WTC11 (cell line): ENCODE measurements around the gene PCDHB6.

Source experiments
- CTCF ChIP-seq: fragments of 200-600 bp; IDR thresholded peaks from 2 replicates; pipeline ENCODE4 v1.8.0; 2022; ENCODE audit warnings: antibody characterized with exemption
- FOXK1 ChIP-seq: sonication (generic); formaldehyde crosslinking; IDR thresholded peaks from 2 replicates; pipeline ENCODE4 v1.8.0; 2022; ENCODE audit warnings: mild to moderate bottlenecking, moderate library complexity, missing genetic modification reagents
- SP1 ChIP-seq: sonication (generic); formaldehyde crosslinking; conservative IDR thresholded peaks from 2 replicates; pipeline ENCODE4 v1.8.1; 2022; ENCODE audit warnings: missing genetic modification reagents

GRCh38 chr5:141175933-141176332, 26.1 kb downstream of the PCDHB6 start:
- no peak for TF ChIP-seq FOXK1 (CRISPR knock-in tag)
- no peak for TF ChIP-seq SP1 (CRISPR knock-in tag)
- TF ChIP-seq CTCF = no peak
